HG03565 (cell line): ENCODE data around the gene CEACAM21.

Source experiments
- ATAC-seq: cut with Tn5 transposase; IDR thresholded peaks from one replicate; pipeline ENCODE4 v1.9.1; 2021; ENCODE audit warnings: mild to moderate bottlenecking, moderate library complexity; ENCODE audit not compliant: unreplicated experiment

The CEACAM21 gene

GRCh38 chr19:41584260-41584810 lies 8.4 kb downstream of the CEACAM21 start:
- no peak for ATAC-seq

GRCh38 chr19:41584931-41585330 lies 9.0 kb downstream of the CEACAM21 start:
- no peak for ATAC-seq

GRCh38 chr19:41586064-41586463 lies 10.1 kb downstream of the CEACAM21 start:
- no peak for ATAC-seq

- no peak for ATAC-seq
Observed at GRCh38 chr19:41587101-41587837, 11.3 kb downstream of the CEACAM21 start.

- ATAC-seq = no peak
Observed at GRCh38 chr19:41587838-41588210, 11.9 kb downstream of the CEACAM21 start.

- no peak for ATAC-seq
Observed at GRCh38 chr19:41588497-41589209, 12.7 kb downstream of the CEACAM21 start.

GRCh38 chr19:41589371-41589770 lies 13.4 kb downstream of the CEACAM21 start:
- ATAC-seq = no peak

- ATAC-seq = no peak
Observed at GRCh38 chr19:41590936-41591335, 15.0 kb downstream of the CEACAM21 start.

- ATAC-seq = no peak
Observed at GRCh38 chr19:41591951-41592562, 16.1 kb downstream of the CEACAM21 start.

- ATAC-seq = peak; percentile 74
Observed at GRCh38 chr19:41595258-41595889, 19.4 kb downstream of the CEACAM21 start.

GRCh38 chr19:41595890-41596280 lies 19.9 kb downstream of the CEACAM21 start:
- ATAC-seq = no peak

GRCh38 chr19:41597600-41598041 lies 21.7 kb downstream of the CEACAM21 start:
- ATAC-seq = peak; percentile 43

- no peak for ATAC-seq
Observed at GRCh38 chr19:41599175-41599966, 23.4 kb downstream of the CEACAM21 start.

GRCh38 chr19:41601771-41602170 lies 25.8 kb downstream of the CEACAM21 start:
- ATAC-seq = no peak

- ATAC-seq = no peak
Observed at GRCh38 chr19:41604831-41605230, 28.9 kb downstream of the CEACAM21 start.

- no peak for ATAC-seq
Observed at GRCh38 chr19:41606215-41606837, 30.4 kb downstream of the CEACAM21 start.

GRCh38 chr19:41607668-41608067 lies 31.7 kb downstream of the CEACAM21 start:
- ATAC-seq = no peak

- no peak for ATAC-seq
Observed at GRCh38 chr19:41610789-41611188, 34.8 kb downstream of the CEACAM21 start.

GRCh38 chr19:41612483-41612882 lies 36.5 kb downstream of the CEACAM21 start:
- ATAC-seq = no peak

GRCh38 chr19:41615207-41615606 lies 39.2 kb downstream of the CEACAM21 start:
- ATAC-seq = no peak
